AG04449 (cell line): ENCODE measurements around the gene UGT2A2.

Source experiments
- CTCF ChIA-PET: fragments of 350-600 bp; formaldehyde crosslinking; extraction: SDS; loops from one replicate; lab custom pipeline; 2021; ENCODE audit warnings: antibody characterized with exemption; lab: Yijun Ruan, JAX
- POLR2A ChIA-PET: fragments of 400-600, 350-600 bp; formaldehyde crosslinking; extraction: SDS; loops from one replicate; lab custom pipeline; 2020; ENCODE audit warnings: antibody characterized with exemption, inconsistent platforms; lab: Yijun Ruan, JAX
- DNase-seq: peaks from one replicate; pipeline ENCODE4 v3.0.0-alpha.2; 2010; ENCODE audit warnings: low read depth, low spot score
- H3K4me3 ChIP-seq: 2 replicates; pipeline ENCODE4 v1.5.1; 2011; ENCODE audit warnings: low read depth, mild to moderate bottlenecking, control low read depth, low read length
- TF ChIP-seq, protein P1 (sequence below): IDR thresholded peaks from one replicate; pipeline ENCODE4 v1.5.1; 2011; ENCODE audit warnings: mild to moderate bottlenecking, moderate library complexity, low read length, control low read depth, inconsistent platforms; ENCODE audit not compliant: insufficient read depth; ENCODE audit errors: missing control alignments

The UGT2A2 gene

DNA sequence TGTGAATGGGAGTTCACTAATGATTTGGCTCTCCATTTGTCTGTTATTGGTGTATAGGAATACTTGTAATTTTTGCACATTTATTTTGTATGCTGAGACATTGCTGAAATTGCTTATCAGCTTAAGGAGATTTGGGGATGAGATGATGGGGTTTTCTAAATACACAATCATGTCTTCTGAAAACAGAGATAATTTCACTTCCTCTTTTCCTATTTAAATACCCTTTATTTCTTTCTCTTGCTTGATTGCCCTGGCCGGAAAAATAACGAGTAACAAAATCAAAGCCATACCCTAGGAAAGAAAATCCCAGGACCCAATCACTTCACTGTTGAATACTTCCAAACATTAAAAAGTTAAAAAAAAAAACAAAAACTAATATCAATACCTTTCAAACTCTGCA, 76.0 kb downstream of the UGT2A2 start:
- POLR2A ChIA-PET: no interaction called here

GRCh38 chr4:69549651-69550050, 89.8 kb downstream of the UGT2A2 start:
- CTCF ChIA-PET: no interaction called here
- TF ChIP-seq, protein P1, sequence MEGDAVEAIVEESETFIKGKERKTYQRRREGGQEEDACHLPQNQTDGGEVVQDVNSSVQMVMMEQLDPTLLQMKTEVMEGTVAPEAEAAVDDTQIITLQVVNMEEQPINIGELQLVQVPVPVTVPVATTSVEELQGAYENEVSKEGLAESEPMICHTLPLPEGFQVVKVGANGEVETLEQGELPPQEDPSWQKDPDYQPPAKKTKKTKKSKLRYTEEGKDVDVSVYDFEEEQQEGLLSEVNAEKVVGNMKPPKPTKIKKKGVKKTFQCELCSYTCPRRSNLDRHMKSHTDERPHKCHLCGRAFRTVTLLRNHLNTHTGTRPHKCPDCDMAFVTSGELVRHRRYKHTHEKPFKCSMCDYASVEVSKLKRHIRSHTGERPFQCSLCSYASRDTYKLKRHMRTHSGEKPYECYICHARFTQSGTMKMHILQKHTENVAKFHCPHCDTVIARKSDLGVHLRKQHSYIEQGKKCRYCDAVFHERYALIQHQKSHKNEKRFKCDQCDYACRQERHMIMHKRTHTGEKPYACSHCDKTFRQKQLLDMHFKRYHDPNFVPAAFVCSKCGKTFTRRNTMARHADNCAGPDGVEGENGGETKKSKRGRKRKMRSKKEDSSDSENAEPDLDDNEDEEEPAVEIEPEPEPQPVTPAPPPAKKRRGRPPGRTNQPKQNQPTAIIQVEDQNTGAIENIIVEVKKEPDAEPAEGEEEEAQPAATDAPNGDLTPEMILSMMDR: no peak
- H3K4me3 ChIP-seq: no peak overlapping the region
- POLR2A ChIA-PET: no interaction called here
- no peak for DNase-seq

More for the DNA sequence above, 76.0 kb downstream of the UGT2A2 start:
- TF ChIP-seq, protein P1: no peak
- no peak overlapping the region for H3K4me3 ChIP-seq
- CTCF ChIA-PET: no interaction called here
- no peak for DNase-seq

- POLR2A ChIA-PET: no interaction called here
- H3K4me3 ChIP-seq: no peak overlapping the region
- TF ChIP-seq, protein P1: no peak
- no peak for DNase-seq
- CTCF ChIA-PET: no interaction called here
These were observed 93.2 kb downstream of the UGT2A2 start for GRCh38 chr4:69546134-69546765.
